ENCODE data around the gene SLC26A6. TPM values are rescaled to one million over a fixed set of nuclear protein-coding genes. Genes with fewer than 3 reads are reported as not detected.

Gene SLC26A6
- total and polyA plus RNA-seq, 10 of the 15 experiments (the other 5 are each of a cell fraction or from before 2014, with no cell fraction given) = 2.1 to 24.9 (median 13.3) TPM

GRCh38 chr3:48664929-48665328 is 29.7 kb upstream of the SLC26A6 start (continued):
- no peak for TF ChIP-seq NR2F1 (conservative IDR thresholded peaks at IDR 0.05)
- TF ChIP-seq MLLT1 (IDR thresholded peaks at IDR 0.05) = no peak

GRCh38 chr3:48664313-48664644 is 29.0 kb upstream of the SLC26A6 start:
- DNase-seq (ENCODE audit: low read depth, low spot score) = no peak
- RAD21 ChIA-PET (ENCODE audit: unreplicated experiment) = no interaction called here
- Histone ChIP-seq H3K36me3 (ENCODE audit: control insufficient read depth in 2 of 2, insufficient read depth in 2 of 2, low read length in 1 of 2) (no peaks in the 10 kb centered on the region), H3K27me3 (replicated peaks in 1 of 2; ENCODE audit: control insufficient read depth in 2 of 2, insufficient read depth in 2 of 2, low read length in 1 of 2) (peaks cover 0 to 3% of the 10 kb centered on the region in 2 experiments; a peak in 1 of 4 replicates), H3K4me2 (ENCODE audit: control insufficient read depth, insufficient read depth) (no peak overlapping the region), H4K20me1 (ENCODE audit: control insufficient read depth, insufficient read depth) (no peaks in the 10 kb centered on the region), H3K79me2 (ENCODE audit: control insufficient read depth, insufficient read depth, low read length) (no peaks in the 10 kb centered on the region), H3K9ac (ENCODE audit: control insufficient read depth, insufficient read depth, low read length) (no peak overlapping the region), H2AFZ (ENCODE audit: control insufficient read depth, low read depth, low read length) (no peak overlapping the region), H3K27ac (ENCODE audit: control insufficient read depth, insufficient read depth) (no peak overlapping the region), H3K4me1 (ENCODE audit: control insufficient read depth, insufficient read depth, low read length) (peaks cover 9% of the 10 kb centered on the region), H3K9me3 (replicated peaks; ENCODE audit: control insufficient read depth, insufficient read depth, low read length) (no peaks in the 10 kb centered on the region; the same call in 1 of the 3 replicates), H3K4me3 (no peak overlapping the region)
- WGBS (ENCODE audit: insufficient coverage, insufficient replicate concordance, low lambda C conversion rate, missing lambda C conversion rate) = 27% methylated on average over 11 of the region's 11 CpGs
- no peak for ATAC-seq
- in situ Hi-C loops (cut with MboI) = no loop called here
- no peak for FAIRE-seq
- SMC1A ChIA-PET (ENCODE audit: uncharacterized antibody, unreplicated experiment) = interaction anchor here (0.5 kb wide), 1 partner anchor 10 kb away, joined by 3 read pairs; no protein-coding TSS in a partner anchor
- no TSS peak for BruUV-seq (replicated peaks)
- TF ChIP-seq JUNB (IDR thresholded peaks at IDR 0.05) = 0 out of 2 replicates have a peak, but pooled peaks have one; percentile 5
- TF ChIP-seq ZNF217 (IDR thresholded peaks at IDR 0.05) = no peak
- CTCF ChIA-PET = interaction anchor here (0.5 to 2.2 kb wide), 5 partner anchors 13 to 137 kb away, joined by 3 to 6 read pairs (median 3); no protein-coding TSS in a partner anchor
- POLR2A ChIA-PET = interaction anchor here (1.3 kb wide), 1 partner anchor 108 kb away, joined by 3 read pairs; the partner anchor contains the start of gene PFKFB4
- intact Hi-C loops (cut with micrococcal nuclease; ENCODE audit: unreplicated experiment) = no loop called here
